Measurements from ENCODE around the gene ACADVL. TPM values are rescaled to one million over a fixed set of nuclear protein-coding genes. Genes with fewer than 3 reads are reported as not detected.
A peak's percentile ranks its signal among the peaks of the same experiment; 100 is the strongest.

Gene ACADVL
- total RNA-seq, 4 donors from 2014 or later, result 453 to 742 (median 464) TPM

GRCh38 chr17:7228920-7229319, 9.2 kb downstream of the ACADVL start:
- no peaks in the 10 kb centered on the region for H3K27me3 ChIP-seq
- no peak overlapping the region for H3K4me3 ChIP-seq
- H3K4me1 ChIP-seq, result peaks cover 15 to 93% (median 34%) of the 10 kb centered on the region in 3 donors
- TF ChIP-seq CTCF (IDR thresholded peaks at IDR 0.05) (no peak), POLR2A (IDR thresholded peaks at IDR 0.05) (no peak)
- WGBS, 2 donors, result 69 to 92% methylated on average over 8 to 13 of the region's 14 CpGs
- DNase-seq, result no peak
- intact Hi-C loops (cut with DNase I), result no loop called here
- H3K36me3 ChIP-seq, result peaks cover 46 to 69% (median 46%) of the 10 kb centered on the region in 3 donors
- peak overlapping the region; percentile 83 to 100 (median 90) for H3K27ac ChIP-seq
- H3K9me3 ChIP-seq, result no peaks in the 10 kb centered on the region

GRCh38 chr17:7229504-7229903, 9.8 kb downstream of the ACADVL start:
- Histone ChIP-seq H3K27ac (peak overlapping the region; percentile 83 to 100 (median 90)), H3K4me1 (peaks cover 14 to 89% (median 34%) of the 10 kb centered on the region in 3 donors), H3K27me3 (no peaks in the 10 kb centered on the region), H3K4me3 (no peak overlapping the region), H3K9me3 (no peaks in the 10 kb centered on the region), H3K36me3 (peaks cover 40 to 63% (median 42%) of the 10 kb centered on the region in 3 donors)
- TF ChIP-seq POLR2A (IDR thresholded peaks at IDR 0.05), result no peak
- no peak for TF ChIP-seq CTCF (IDR thresholded peaks at IDR 0.05)
- intact Hi-C loops (cut with DNase I), result no loop called here
- WGBS, 2 donors, result 91 to 93% methylated on average over 4 to 10 of the region's 19 CpGs
- DNase-seq, result no peak

DNA sequence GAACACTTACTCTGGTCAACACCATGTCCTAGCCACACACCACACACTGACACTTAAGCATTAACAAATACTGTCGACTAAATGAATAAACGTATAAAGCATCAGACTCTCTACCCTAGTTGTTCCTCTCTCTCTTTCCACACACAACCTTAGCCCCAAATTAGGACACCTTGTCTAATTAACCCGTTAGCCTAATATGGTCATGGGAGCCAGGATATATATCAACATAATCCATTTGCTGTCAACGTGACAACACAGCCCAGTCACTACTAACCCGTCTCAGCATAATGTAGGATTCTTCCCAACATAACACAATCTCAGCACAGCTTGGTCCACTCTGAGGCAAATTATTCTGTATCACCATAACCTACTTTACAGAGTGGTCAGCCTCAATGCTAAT, 12.4 kb downstream of the ACADVL start:
- peak overlapping the region; percentile 9 to 97 (median 54) for H3K27ac ChIP-seq
- H3K36me3 ChIP-seq, result peaks cover 18 to 57% (median 31%) of the 10 kb centered on the region in 3 donors
- H3K4me3 ChIP-seq, result peak overlapping the region in 2 of 4 donors; percentile 97 to 98
- H3K9me3 ChIP-seq, result no peaks in the 10 kb centered on the region
- TF ChIP-seq POLR2A (IDR thresholded peaks at IDR 0.05) (no peak), CTCF (IDR thresholded peaks at IDR 0.05) (no peak)
- WGBS, 2 donors, result 58 to 66% methylated on average over 5 of the region's 5 CpGs
- H3K4me1 ChIP-seq, result peaks cover 29 to 95% (median 52%) of the 10 kb centered on the region in 3 donors
- H3K27me3 ChIP-seq, result no peaks in the 10 kb centered on the region
- intact Hi-C loops (cut with DNase I), result no loop called here
- no peak for DNase-seq

DNA sequence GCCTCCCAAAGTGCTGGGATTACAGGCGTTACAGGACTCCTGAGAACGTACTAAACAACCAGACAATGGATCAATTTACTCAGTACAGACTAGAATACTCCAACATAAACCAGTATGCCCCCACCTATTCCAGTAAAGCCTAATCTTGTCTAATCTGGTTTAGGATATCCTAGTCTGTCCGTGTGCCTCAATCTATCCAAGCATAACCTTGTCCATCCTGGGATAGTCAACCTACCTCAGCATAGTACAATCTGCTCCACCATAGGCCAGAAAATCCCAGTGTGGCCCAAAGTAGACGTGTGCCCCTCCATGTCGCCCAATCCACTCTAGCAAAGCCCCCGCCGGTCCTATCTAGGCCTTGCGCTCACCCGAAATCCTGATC, 14.0 kb downstream of the ACADVL start:
- Histone ChIP-seq H3K4me1 (peaks cover 32 to 87% (median 47%) of the 10 kb centered on the region in 3 donors), H3K27me3 (no peaks in the 10 kb centered on the region), H3K4me3 (peak overlapping the region; percentile 90 to 98 (median 97)), H3K36me3 (peaks cover 14 to 44% (median 28%) of the 10 kb centered on the region in 3 donors), H3K9me3 (no peaks in the 10 kb centered on the region), H3K27ac (peak overlapping the region; percentile 92 to 97 (median 94))
- no peak for TF ChIP-seq CTCF (IDR thresholded peaks at IDR 0.05)
- intact Hi-C loops (cut with DNase I), result no loop called here
- WGBS, 2 donors, result 3% methylated on average over 5 of the region's 9 CpGs
- no peak for DNase-seq

GRCh38 chr17:7234083-7234951, 14.6 kb downstream of the ACADVL start, which contains the start of gene DVL2:
Gene DVL2, minus strand, starts transcription at chr17:7234517. Its CDS starts 255 bp downstream, at chr17:7234262.
- 0 to 1% methylated on average over 20 to 25 of the region's 72 CpGs for WGBS, 2 donors
- H3K36me3 ChIP-seq, result peaks cover 13 to 38% (median 22%) of the 10 kb centered on the region in 3 donors
- H3K9me3 ChIP-seq, result no peaks in the 10 kb centered on the region
- peaks cover 32 to 81% (median 41%) of the 10 kb centered on the region in 3 donors for H3K4me1 ChIP-seq
- intact Hi-C loops (cut with DNase I), result no loop called here
- no peaks in the 10 kb centered on the region for H3K27me3 ChIP-seq
- peak; percentile 84 for DNase-seq
- peak in 3 of 6 experiments; percentile 19 to 23 (median 21) for TF ChIP-seq CTCF (IDR thresholded peaks at IDR 0.05)
- TF ChIP-seq POLR2A (IDR thresholded peaks at IDR 0.05), result peak in 3 of 4 donors; percentile 66 to 89 (median 87)
- H3K4me3 ChIP-seq, result peak within 1 kb of the TSS; percentile 90 to 98 (median 97)
- H3K27ac ChIP-seq, result peak within 1 kb of the TSS; percentile 92 to 97 (median 94)

All from esophagus squamous epithelium (tissue), 5 donors.